ENCODE data around the gene ANKLE1. TPM values are rescaled to one million over a fixed set of nuclear protein-coding genes. Genes with fewer than 3 reads are reported as not detected.
A peak's percentile ranks its signal among the peaks of the same experiment; 100 is the strongest.
"Not testable (repeated sequence)": the region's sequence is repeated elsewhere in the genome, so short reads cannot be mapped to it uniquely, and the experiment has no call there.

Gene ANKLE1
- total RNA-seq, 5 donors from 2014 or later (not counting 1 experiment from before 2014, with no cell fraction given), result 0.93 to 6.5 (median 2.9) TPM

DNA sequence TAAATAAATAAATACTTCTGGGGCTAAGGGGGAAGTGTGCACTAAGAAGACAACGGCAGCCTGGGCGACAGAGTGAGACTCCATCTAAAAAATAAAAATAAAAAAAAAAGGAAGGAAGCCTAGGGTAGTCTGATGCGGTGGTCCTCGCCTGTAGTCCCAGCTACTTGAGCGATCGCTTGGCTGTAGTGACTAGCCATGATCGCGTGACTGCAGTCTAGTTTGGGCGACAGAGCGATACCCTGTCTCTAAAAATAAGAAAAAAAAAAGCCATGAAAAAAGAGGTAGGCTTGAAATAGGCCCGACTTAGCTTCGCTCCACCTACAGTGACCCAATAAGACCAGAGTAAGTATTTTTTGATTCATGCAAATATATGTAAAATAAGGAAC lies 15.1 kb upstream of the ANKLE1 start:
- H3K27ac Mint-ChIP-seq, result peak overlapping the region; percentile 62 to 90
- peaks cover 8% of the 10 kb centered on the region for H3K36me3 Mint-ChIP-seq
- no peak for DNase-seq
- no peaks in the 10 kb centered on the region for H3K9me3 ChIP-seq
- peaks cover 23 to 30% (median 25%) of the 10 kb centered on the region in 3 donors for H3K4me1 Mint-ChIP-seq
- ChIA-PET CTCF (interaction anchor here (0.5 to 2.1 kb wide), 15 partner anchors 9 to 593 kb away, joined by 3 to 20 read pairs (median 4); partner anchors contain the start of genes ANKLE1 (in 1 of the 2), DDA1 (in 1 of the 2), MVB12A (in 1 of the 2) and OCEL1 (in 1 of the 2)), POLR2A (interaction anchor here (0.6 to 1.1 kb wide), 10 partner anchors 8 to 1293 kb away, joined by 3 to 7 read pairs (median 4); partner anchors contain the start of genes DDA1 (in 1 of the 2), HAUS8 (in 1 of the 2), MRPL34 (in 1 of the 2) and MVB12A (in 1 of the 2))
- 35% methylated on average over 7 of the region's 12 CpGs for WGBS (ENCODE audit: insufficient coverage)
- H3K27ac ChIP-seq (ENCODE audit: low read length), result peak overlapping the region; percentile 59
- H3K36me3 ChIP-seq (ENCODE audit: control insufficient read depth in 2 of 2, extremely low read depth in 1 of 2, insufficient read depth in 1 of 2, low read length in 1 of 2), result peaks cover 0 to 20% of the 10 kb centered on the region in 2 donors
- no peaks in the 10 kb centered on the region for H3K27me3 Mint-ChIP-seq
- H3K27me3 ChIP-seq (replicated peaks in 1 of 2; ENCODE audit: control insufficient read depth in 2 of 2, extremely low read depth in 1 of 2, insufficient read depth in 2 of 2, low read length in 1 of 2), result no peaks in the 10 kb centered on the region
- no peak for ATAC-seq (replicated peaks in 1 of 4)
- no peaks in the 10 kb centered on the region for H3K9me3 Mint-ChIP-seq
- peaks cover 15 to 31% of the 10 kb centered on the region in 2 experiments for H3K4me1 ChIP-seq (ENCODE audit: control insufficient read depth in 1 of 2, extremely low read depth in 1 of 2, insufficient read depth in 2 of 2, low read length in 2 of 2)
- H3K4me3 Mint-ChIP-seq, result peak overlapping the region; percentile 80 to 89 (median 85)
- H3K4me3 ChIP-seq (ENCODE audit: control insufficient read depth in 1 of 2, extremely low read depth in 1 of 2, low read length in 1 of 2), result peak overlapping the region in 1 of 2 donors; percentile 23

DNA sequence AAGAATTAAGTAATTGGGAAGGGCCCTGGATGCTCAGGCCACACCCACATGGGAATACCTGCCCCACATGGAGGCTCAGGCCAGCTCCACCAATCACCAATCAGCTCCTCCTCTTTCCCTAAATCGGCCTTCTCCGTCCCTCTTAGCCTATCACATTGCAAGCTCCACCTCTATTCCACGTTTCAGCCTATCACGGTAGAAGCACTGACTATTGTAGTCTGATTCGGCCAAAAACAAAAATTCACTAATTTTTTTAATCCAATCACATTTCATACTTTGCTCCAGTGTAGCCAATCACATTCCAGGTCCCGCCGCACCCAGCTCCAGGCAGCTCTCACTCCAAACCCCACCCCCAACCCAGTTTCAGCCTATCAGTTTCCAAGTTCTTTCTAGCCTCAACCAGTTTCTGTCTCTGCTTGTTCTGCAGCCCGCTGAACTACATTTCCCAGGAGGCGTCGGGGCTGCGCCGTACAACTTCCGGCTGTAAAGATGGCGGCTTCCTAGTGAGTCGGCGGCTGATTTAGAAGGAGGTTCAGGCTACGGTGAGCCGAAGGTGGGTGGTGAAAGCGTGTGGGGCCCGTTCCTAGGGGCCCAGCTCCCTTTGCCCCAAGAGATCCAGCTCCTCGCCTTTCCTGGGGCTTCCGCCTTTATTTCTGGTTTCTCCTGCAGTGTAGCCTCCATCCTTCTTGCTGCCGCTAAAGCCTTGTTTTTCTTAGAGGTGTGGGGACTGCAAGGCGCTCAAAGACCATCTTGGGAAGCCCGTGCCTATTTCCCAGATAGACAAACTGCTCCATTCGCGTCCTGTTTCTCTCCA lies 14.5 kb upstream of the ANKLE1 start, which contains the start of gene BABAM1:
Gene BABAM1, plus strand, starts transcription at position 469 of the 814 bp plus-strand sequence. CDS start 1,364 bp downstream, outside the sequence.
- peak within 1 kb of the TSS; percentile 80 to 89 (median 85) for H3K4me3 Mint-ChIP-seq
- peak within 1 kb of the TSS; percentile 59 for H3K27ac ChIP-seq (ENCODE audit: low read length)
- ATAC-seq (replicated peaks in 1 of 4) (peak; percentile 92 to 97 (median 96)), DNase-seq (peak; percentile 80 to 99 (median 96))
- H3K9me3 Mint-ChIP-seq, result no peaks in the 10 kb centered on the region
- 0% methylated on average over 14 of the region's 27 CpGs for WGBS (ENCODE audit: insufficient coverage)
- peaks cover 15 to 31% of the 10 kb centered on the region in 2 experiments for H3K4me1 ChIP-seq (ENCODE audit: control insufficient read depth in 1 of 2, extremely low read depth in 1 of 2, insufficient read depth in 2 of 2, low read length in 2 of 2)
- peak within 1 kb of the TSS; percentile 62 to 90 for H3K27ac Mint-ChIP-seq
- H3K36me3 ChIP-seq (ENCODE audit: control insufficient read depth in 2 of 2, extremely low read depth in 1 of 2, insufficient read depth in 1 of 2, low read length in 1 of 2), result peaks cover 3 to 26% of the 10 kb centered on the region in 2 donors
- H3K27me3 Mint-ChIP-seq, result no peaks in the 10 kb centered on the region
- ChIA-PET CTCF (interaction anchor here (0.5 to 2.1 kb wide), 17 partner anchors 10 to 592 kb away, joined by 3 to 20 read pairs (median 3); partner anchors contain the start of genes ANKLE1 (in 1 of the 2), DDA1 (in 1 of the 2), MVB12A (in 1 of the 2) and OCEL1 (in 1 of the 2)), POLR2A (interaction anchor here (0.6 to 1.1 kb wide), 8 partner anchors 8 to 192 kb away, joined by 3 to 7 read pairs (median 4); partner anchors contain the start of genes DDA1 (in 1 of the 2), HAUS8 (in 1 of the 2), MRPL34 (in 1 of the 2) and MVB12A (in 1 of the 2))
- H3K4me3 ChIP-seq (ENCODE audit: control insufficient read depth in 1 of 2, extremely low read depth in 1 of 2, low read length in 1 of 2), result peak within 1 kb of the TSS; percentile 67 to 96
- H3K36me3 Mint-ChIP-seq, result peaks cover 9% of the 10 kb centered on the region
- H3K27me3 ChIP-seq (replicated peaks in 1 of 2; ENCODE audit: control insufficient read depth in 2 of 2, extremely low read depth in 1 of 2, insufficient read depth in 2 of 2, low read length in 1 of 2), result no peaks in the 10 kb centered on the region
- H3K9me3 ChIP-seq, result no peaks in the 10 kb centered on the region
- H3K4me1 Mint-ChIP-seq, result peaks cover 23 to 30% (median 25%) of the 10 kb centered on the region in 3 donors

DNA sequence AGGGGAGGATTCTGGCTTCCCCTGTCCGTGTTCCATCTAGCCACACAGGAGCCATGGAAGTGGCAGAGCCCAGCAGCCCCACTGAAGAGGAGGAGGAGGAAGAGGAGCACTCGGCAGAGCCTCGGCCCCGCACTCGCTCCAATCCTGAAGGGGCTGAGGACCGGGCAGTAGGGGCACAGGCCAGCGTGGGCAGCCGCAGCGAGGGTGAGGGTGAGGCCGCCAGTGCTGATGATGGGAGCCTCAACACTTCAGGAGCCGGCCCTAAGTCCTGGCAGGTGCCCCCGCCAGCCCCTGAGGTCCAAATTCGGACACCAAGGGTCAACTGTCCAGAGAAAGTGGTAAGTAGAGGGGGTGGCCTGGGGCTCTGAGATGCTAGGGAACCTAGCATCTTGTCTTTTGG lies 12.9 kb upstream of the ANKLE1 start:
- CTCF ChIA-PET, result no interaction called here
- Mint-ChIP-seq H3K27ac (no peak overlapping the region), H3K36me3 (peaks cover 10% of the 10 kb centered on the region), H3K4me1 (peaks cover 23 to 30% (median 25%) of the 10 kb centered on the region in 3 donors), H3K27me3 (no peaks in the 10 kb centered on the region), H3K4me3 (peak overlapping the region; percentile 50 to 80 (median 61)), H3K9me3 (no peaks in the 10 kb centered on the region)
- Histone ChIP-seq H3K27me3 (replicated peaks in 1 of 2; ENCODE audit: control insufficient read depth in 2 of 2, extremely low read depth in 1 of 2, insufficient read depth in 2 of 2, low read length in 1 of 2) (no peaks in the 10 kb centered on the region), H3K27ac (ENCODE audit: low read length) (no peak overlapping the region), H3K9me3 (no peaks in the 10 kb centered on the region), H3K36me3 (ENCODE audit: control insufficient read depth in 2 of 2, extremely low read depth in 1 of 2, insufficient read depth in 1 of 2, low read length in 1 of 2) (peaks cover 3 to 32% of the 10 kb centered on the region in 2 donors), H3K4me3 (ENCODE audit: control insufficient read depth in 1 of 2, extremely low read depth in 1 of 2, low read length in 1 of 2) (no peak overlapping the region), H3K4me1 (ENCODE audit: control insufficient read depth in 1 of 2, extremely low read depth in 1 of 2, insufficient read depth in 2 of 2, low read length in 2 of 2) (peaks cover 15 to 31% of the 10 kb centered on the region in 2 experiments)
- 95% methylated on average over 12 of the region's 13 CpGs for WGBS (ENCODE audit: insufficient coverage)
- POLR2A ChIA-PET, result no interaction called here
- DNase-seq (no peak), ATAC-seq (replicated peaks in 1 of 4) (no peak)

DNA sequence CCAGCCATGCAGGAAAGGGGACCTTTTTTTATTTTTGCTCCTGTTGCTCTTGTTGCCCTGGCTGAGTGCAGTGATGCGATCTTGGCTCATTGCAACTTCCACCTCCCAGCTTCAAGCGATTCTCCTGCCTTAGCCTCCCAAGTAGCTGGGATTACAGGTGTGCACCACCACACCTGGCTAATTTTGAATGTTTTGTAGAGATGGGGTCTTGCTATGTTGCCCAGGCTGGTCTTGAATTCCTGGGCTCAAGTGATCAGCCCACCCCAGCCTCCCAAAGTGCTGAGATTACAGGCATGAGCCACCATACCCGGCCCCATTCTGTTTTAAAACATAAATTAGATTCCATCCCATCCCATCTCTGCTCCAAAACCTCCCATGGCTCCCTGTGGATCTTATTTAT lies 6.8 kb upstream of the ANKLE1 start:
- H3K4me1 Mint-ChIP-seq; POLR2A ChIA-PET; H3K27ac Mint-ChIP-seq; ATAC-seq (replicated peaks in 1 of 4); H3K4me3 ChIP-seq (ENCODE audit: control insufficient read depth in 1 of 2, extremely low read depth in 1 of 2, low read length in 1 of 2); H3K27me3 Mint-ChIP-seq; H3K4me1 ChIP-seq (ENCODE audit: control insufficient read depth in 1 of 2, extremely low read depth in 1 of 2, insufficient read depth in 2 of 2, low read length in 2 of 2); H3K4me3 Mint-ChIP-seq; DNase-seq; H3K27me3 ChIP-seq (replicated peaks in 1 of 2; ENCODE audit: control insufficient read depth in 2 of 2, extremely low read depth in 1 of 2, insufficient read depth in 2 of 2, low read length in 1 of 2); H3K9me3 Mint-ChIP-seq; CTCF ChIA-PET; H3K9me3 ChIP-seq; H3K27ac ChIP-seq (ENCODE audit: low read length): not testable (repeated sequence)
- no CpG with 5 or more reads among the region's 3 CpGs for whole genome bisulfite sequencing (ENCODE audit: insufficient coverage)
- H3K36me3 Mint-ChIP-seq, result peaks cover 25% of the 10 kb centered on the region
- peaks cover 12 to 70% of the 10 kb centered on the region in 2 donors for H3K36me3 ChIP-seq (ENCODE audit: control insufficient read depth in 2 of 2, extremely low read depth in 1 of 2, insufficient read depth in 1 of 2, low read length in 1 of 2)

DNA sequence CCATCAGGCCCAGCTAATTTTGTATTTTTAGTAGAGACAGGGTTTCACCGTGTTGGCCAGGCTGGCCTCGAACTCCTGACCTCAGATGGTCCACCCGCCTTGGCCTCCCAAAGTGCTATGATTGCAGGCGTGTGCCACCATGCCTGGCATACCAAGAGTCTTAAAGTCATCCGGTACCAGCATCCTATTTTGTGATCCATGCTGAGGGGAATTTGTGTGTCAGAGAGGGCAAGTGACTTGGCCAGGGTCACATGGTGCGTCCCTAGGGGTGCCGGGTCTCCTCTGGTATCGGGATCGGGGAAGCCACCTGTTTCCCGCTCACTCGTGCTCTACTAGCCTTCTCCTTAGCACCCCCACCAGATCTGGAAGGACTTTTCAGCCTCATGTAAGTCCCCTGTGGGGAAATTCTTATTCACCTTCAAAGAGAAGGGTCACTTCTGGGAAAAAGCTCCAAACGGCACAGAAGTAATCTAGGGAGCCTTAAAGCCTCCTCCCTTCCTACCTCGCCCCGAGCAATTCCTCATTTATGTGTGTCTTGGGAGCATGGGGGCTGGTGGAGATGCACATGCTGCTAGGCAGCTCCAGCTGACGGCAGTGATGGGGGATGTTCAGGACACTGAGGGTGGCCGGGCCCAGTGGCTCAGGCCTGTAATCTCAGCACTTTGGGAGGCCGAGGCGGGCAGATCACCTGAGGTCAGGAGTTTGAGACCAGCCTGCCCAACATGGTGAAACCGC lies 6.1 kb upstream of the ANKLE1 start:
- H3K27me3 ChIP-seq (replicated peaks in 1 of 2; ENCODE audit: control insufficient read depth in 2 of 2, extremely low read depth in 1 of 2, insufficient read depth in 2 of 2, low read length in 1 of 2), result no peaks in the 10 kb centered on the region
- H3K27ac Mint-ChIP-seq, result no peak overlapping the region
- H3K4me3 Mint-ChIP-seq, result no peak overlapping the region
- H3K4me3 ChIP-seq (ENCODE audit: control insufficient read depth in 1 of 2, extremely low read depth in 1 of 2, low read length in 1 of 2), result no peak overlapping the region
- CTCF ChIA-PET, result interaction anchor here in 1 of 2 donors (0.6 kb wide), 1 partner anchor 68 kb away, joined by 3 read pairs; no protein-coding TSS in a partner anchor
- peaks cover 12 to 65% of the 10 kb centered on the region in 2 donors for H3K36me3 ChIP-seq (ENCODE audit: control insufficient read depth in 2 of 2, extremely low read depth in 1 of 2, insufficient read depth in 1 of 2, low read length in 1 of 2)
- DNase-seq, result no peak
- H3K4me1 ChIP-seq (ENCODE audit: control insufficient read depth in 1 of 2, extremely low read depth in 1 of 2, insufficient read depth in 2 of 2, low read length in 2 of 2), result no peaks in the 10 kb centered on the region
- no peak for ATAC-seq (replicated peaks in 1 of 4)
- no peaks in the 10 kb centered on the region for H3K9me3 ChIP-seq
- WGBS (ENCODE audit: insufficient coverage), result 96% methylated on average over 12 of the region's 19 CpGs
- no peaks in the 10 kb centered on the region for H3K27me3 Mint-ChIP-seq
- no peaks in the 10 kb centered on the region for H3K9me3 Mint-ChIP-seq
- no peaks in the 10 kb centered on the region for H3K4me1 Mint-ChIP-seq
- POLR2A ChIA-PET, result no interaction called here
- peaks cover 22% of the 10 kb centered on the region for H3K36me3 Mint-ChIP-seq
- H3K27ac ChIP-seq (ENCODE audit: low read length), result no peak overlapping the region

DNA sequence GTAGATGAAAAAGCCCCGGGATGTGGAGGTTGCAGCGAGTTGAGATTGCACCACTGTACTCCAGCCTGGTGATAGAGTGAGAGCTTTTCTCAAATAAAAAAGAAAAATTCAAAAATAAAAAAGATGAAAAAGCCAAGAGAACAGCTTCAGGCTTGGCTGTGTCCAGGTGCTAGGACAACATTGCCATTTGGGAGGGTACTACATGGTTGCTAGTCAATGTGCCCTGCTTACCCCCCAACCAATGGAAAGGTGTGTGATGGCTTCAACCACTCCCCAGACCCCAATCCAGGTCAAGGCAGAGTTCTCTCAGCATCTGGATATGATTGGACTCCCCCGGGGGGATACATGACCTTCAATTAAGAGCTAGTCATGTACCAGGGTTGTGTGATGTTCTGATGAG lies 2.3 kb upstream of the ANKLE1 start:
- peaks cover 13% of the 10 kb centered on the region for H3K36me3 Mint-ChIP-seq
- no peak overlapping the region for H3K27ac Mint-ChIP-seq
- ATAC-seq (replicated peaks in 1 of 4), result no peak
- DNase-seq, result no peak
- Histone ChIP-seq H3K4me1 (ENCODE audit: control insufficient read depth in 1 of 2, extremely low read depth in 1 of 2, insufficient read depth in 2 of 2, low read length in 2 of 2) (peaks cover 6 to 22% of the 10 kb centered on the region in 2 experiments), H3K27ac (ENCODE audit: low read length) (no peak overlapping the region), H3K9me3 (no peaks in the 10 kb centered on the region), H3K27me3 (replicated peaks in 1 of 2; ENCODE audit: control insufficient read depth in 2 of 2, extremely low read depth in 1 of 2, insufficient read depth in 2 of 2, low read length in 1 of 2) (peaks cover 0 to 29% of the 10 kb centered on the region in 2 experiments), H3K4me3 (ENCODE audit: control insufficient read depth in 1 of 2, extremely low read depth in 1 of 2, low read length in 1 of 2) (no peak overlapping the region), H3K36me3 (ENCODE audit: control insufficient read depth in 2 of 2, extremely low read depth in 1 of 2, insufficient read depth in 1 of 2, low read length in 1 of 2) (peaks cover 9 to 39% of the 10 kb centered on the region in 2 donors)
- H3K4me1 Mint-ChIP-seq, result peaks cover 4 to 7% (median 5%) of the 10 kb centered on the region in 3 donors
- no peaks in the 10 kb centered on the region for H3K9me3 Mint-ChIP-seq
- no peaks in the 10 kb centered on the region for H3K27me3 Mint-ChIP-seq
- CTCF ChIA-PET, result interaction anchor here in 1 of 2 donors (0.9 kb wide), 1 partner anchor 12 kb away, joined by 3 read pairs; the partner anchor contains the start of gene BABAM1
- POLR2A ChIA-PET, result no interaction called here
- WGBS (ENCODE audit: insufficient coverage), result no CpG with 5 or more reads among the region's 3 CpGs
- no peak overlapping the region for H3K4me3 Mint-ChIP-seq
